Measurements from ENCODE around the gene DDX39A.

DNA sequence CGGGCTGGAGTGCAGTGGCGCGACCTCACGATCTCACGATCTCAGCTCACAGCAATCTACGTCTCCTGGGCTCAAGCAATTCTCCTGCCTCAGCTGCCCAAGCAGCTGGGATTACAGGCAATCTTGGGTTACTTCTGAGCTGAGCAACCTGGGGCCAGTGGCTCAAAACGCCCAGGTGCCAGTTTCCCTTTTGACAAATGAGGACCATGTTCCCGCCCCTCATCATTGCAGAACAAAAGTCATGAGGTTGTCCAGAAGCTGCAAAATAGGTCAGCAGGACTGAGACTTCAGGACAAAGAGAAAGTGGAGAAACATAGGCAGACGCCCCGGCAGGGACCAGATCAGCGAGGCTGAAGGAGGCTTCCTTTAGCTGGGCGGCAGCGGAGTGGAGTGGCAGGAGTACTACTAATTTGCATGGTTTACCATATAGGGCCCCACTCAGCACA is 41.2 kb downstream of the DDX39A start:
- TF ChIP-seq, protein P1, sequence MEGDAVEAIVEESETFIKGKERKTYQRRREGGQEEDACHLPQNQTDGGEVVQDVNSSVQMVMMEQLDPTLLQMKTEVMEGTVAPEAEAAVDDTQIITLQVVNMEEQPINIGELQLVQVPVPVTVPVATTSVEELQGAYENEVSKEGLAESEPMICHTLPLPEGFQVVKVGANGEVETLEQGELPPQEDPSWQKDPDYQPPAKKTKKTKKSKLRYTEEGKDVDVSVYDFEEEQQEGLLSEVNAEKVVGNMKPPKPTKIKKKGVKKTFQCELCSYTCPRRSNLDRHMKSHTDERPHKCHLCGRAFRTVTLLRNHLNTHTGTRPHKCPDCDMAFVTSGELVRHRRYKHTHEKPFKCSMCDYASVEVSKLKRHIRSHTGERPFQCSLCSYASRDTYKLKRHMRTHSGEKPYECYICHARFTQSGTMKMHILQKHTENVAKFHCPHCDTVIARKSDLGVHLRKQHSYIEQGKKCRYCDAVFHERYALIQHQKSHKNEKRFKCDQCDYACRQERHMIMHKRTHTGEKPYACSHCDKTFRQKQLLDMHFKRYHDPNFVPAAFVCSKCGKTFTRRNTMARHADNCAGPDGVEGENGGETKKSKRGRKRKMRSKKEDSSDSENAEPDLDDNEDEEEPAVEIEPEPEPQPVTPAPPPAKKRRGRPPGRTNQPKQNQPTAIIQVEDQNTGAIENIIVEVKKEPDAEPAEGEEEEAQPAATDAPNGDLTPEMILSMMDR (IDR thresholded peaks at IDR 0.05; ENCODE audit: insufficient read depth, low read length, poor library complexity, severe bottlenecking) = no peak
- no peak for TF ChIP-seq EZH2phosphoT487 (conservative IDR thresholded peaks at IDR 0.05; ENCODE audit: low read length)
